Measurements from ENCODE around the gene C7orf25.
"Not testable (repeated sequence)": the region's sequence is repeated elsewhere in the genome, so short reads cannot be mapped to it uniquely, and the experiment has no call there.

C7orf25 gene

DNA sequence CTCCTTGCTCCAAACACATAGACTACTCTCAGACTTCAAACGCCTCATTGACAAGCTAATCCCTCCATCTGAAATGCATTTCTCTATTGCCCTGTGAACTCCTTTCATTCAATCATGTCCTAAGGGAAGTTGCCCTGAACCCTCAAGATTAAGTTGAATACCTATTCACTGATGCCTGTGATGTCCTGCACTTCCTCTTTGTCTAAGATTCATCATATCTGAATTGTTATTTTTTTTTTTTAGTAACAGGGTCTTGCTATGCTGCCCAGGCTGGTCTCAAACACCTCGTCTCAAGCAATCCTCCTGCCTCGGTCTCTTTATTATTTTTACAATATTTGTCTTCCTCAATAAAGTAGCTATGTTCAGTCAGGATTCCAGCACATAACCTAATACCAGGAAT, 16.9 kb upstream of the C7orf25 start:
- DNase-seq = no peak

DNA sequence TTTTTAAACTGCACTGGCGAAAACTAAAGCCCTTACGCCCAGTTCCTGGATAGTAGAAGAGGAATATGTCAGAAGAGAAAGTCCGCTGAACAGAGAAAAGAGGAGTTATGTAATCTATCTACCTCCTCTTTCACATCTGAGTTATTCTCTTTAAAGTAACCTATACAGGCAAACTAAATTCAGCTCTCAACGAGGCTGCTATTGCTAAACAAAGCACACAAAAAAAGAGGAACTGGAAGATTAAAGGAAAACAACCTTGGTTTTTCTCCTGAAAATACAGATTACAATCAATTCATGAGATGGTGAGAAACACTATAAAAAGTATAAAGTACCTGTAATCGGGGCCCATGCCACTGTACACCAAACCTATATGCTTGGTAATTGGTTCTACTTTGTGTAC, 14.3 kb upstream of the C7orf25 start:
- DNase-seq = no peak

DNA sequence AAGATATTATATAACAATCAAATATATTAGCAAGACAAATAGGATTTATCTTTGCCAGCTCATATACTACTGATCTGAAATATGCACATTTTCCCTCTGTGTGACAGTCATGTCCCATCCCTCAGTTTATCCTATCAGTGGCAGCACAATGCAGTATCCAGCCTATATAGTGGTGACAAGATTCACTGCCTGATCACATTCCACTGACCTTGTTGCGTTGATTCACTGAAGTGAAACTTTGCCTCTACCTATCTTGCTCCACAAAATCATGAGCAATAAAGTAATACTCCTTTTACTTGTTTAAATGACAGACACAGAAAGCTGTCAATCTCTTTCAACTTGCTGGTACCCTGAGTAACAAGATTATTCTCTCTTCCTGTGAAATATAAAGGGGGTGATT, 13.8 kb upstream of the C7orf25 start:
- DNase-seq = no peak

DNA sequence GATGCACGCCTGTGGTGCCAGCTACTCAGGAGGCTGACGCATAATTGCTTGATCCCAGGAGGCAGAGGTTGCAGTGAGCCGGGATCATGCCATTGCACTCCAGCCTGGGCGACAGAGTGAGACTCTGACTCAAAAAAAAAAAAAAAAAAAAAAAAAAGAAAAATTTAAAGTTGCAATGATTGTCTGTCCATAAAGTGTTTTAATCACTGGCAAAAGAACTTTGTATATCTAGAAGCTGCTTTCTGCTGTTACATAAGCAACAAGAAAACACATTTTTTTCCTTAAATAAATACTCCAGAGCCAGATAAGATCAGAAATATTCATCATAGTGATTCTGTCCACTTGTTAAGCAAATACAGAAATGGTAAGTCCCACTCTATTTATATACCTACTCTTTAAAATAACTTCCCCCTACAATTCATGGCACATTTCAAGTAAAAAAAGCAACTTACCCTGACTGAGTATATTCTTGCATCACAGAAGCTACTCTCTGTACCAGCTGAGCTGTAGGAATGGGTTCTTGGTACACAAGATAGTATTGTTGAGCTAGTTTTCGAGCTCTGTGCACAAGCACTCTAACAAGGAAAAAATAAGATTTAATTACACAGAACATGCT, 12.5 kb upstream of the C7orf25 start:
- no peak for DNase-seq

DNA sequence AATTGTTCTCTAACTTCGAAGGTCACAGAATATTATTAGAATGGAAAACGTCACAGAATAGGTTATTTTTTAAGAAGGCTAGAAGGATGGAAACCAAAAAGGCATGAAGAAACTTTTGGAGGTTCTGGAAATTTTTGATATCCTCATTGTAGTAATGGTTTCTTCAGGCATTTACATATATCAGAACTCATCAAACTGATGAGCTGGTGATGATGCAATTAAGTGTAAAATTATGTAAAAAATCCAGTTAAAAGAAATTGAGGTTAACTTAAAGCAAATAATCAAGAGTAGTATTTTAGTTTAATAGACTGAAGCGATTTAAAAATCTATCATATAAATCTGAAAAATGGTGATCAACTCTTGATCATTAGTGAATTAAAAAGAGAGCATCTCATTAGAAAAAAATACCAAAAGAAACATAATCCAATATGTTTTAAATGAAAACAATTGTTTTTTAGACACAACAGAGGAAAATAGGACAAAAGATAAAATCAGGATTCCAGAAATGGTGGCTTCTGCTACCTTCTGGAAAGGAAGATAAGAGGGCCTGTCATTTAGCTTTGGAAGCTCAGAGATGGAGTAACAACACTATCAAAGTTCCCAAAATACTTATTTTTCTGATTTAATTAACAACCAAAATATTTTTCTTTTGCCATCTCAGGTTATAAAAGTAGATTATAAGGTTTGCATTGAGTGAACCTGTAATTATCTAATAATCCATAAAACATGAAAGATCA, 10.3 kb upstream of the C7orf25 start:
- DNase-seq = no peak

DNA sequence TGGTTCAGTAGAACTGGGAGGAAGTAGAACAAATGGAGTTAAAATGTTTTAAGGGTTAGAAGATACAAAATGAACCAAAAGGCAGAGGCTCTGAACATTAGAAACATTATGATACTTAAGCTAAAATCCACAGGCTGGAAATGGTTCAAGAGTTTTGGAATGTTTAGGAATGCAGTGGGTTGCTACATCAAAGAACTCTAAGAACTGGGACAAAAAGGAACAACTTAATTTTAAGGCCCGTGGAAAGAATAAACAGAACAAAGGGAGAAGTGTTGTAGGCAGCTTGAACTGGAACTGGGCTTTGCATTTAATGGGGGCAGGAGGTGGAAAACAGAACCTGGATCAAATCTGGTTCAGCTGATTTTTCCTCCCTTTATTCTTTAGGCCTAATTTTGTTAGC, 3.5 kb upstream of the C7orf25 start:
- DNase-seq = no peak

GRCh38 chr7:42914421-42915045, 2.7 kb upstream of the C7orf25 start:
- no peak for DNase-seq

GRCh38 chr7:42914009-42914408, 2.1 kb upstream of the C7orf25 start:
- DNase-seq = no peak

DNA sequence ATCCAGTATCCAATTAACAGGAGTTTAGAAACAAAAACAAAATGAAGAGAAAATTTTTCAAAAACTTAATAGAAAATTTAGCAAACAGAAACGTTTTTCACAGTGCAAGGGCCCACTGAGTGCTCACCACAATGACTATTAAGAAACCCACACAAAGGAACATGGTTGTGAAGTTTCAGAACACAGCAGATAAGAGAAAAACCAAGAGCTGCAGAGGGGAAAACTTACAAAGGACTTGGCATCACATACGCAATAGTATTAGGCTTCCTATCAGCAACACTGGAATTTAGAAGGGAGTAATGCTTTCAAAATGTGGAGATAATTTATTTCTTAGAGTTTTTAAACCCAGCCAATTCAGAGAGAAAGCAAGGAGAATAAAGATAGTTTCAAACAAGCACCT, 1.7 kb upstream of the C7orf25 start:
- DNase-seq = no peak

DNA sequence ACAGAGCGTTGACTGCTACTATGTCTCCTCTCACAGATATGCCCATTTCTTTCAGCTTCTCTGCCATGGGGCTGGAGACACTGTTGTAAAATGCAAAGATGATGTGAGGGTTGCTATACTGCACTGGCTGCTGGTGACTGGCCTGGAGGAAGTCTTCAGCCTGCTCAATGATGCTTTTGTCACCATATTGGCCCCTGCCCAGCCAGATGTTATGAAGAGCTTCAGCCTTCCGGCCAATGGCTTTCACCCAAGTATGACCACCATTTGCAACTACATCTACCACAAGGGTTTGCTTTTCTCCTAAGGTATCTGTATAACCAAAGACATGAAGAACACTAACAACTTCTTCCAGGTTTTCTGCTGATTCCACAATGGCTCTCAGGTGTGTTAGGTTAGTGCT, 1.6 kb downstream of the C7orf25 start:
- DNase-seq = no peak

GRCh38 chr7:42907316-42907715, 4.6 kb downstream of the C7orf25 start:
- DNase-seq = no peak

DNA sequence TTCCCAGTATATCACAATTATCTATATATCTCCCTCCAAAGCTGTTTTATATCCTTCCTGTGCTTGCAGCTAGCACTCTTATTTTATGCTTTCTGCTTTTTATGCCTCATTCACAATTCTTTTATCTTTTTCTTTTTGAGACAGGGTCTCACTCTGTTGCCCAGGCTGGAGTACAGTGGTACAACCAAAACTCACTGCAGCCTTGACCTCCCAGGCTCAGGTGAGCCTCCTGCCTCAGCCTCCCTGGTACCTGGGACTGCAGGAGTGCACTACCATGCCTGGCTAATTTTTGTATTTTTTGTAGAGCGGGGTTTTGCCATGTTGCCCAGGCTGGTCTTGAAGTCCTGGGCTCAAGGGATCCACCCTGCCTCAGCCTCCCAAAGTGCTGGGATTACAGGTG, 5.7 kb downstream of the C7orf25 start:
- no peak for DNase-seq

DNA sequence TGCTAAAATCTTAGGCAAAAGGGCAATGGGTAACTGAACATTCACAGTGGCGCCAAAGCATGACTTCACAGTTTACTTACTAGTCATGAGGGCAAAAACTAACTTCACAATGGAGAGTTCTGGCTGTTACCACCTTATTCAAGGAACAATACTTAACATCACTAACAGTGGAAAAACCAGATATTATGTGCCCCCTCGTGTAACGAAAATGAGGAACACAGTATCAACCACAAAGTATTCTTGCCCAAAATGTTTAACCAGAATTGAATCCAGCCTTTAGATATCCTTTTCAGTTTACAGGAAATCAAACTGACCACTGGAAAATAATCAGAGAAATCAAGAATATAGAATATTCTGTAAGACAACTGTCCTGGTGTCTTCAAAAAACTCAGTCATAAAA, 9.5 kb downstream of the C7orf25 start:
- no peak for DNase-seq

- no peak for DNase-seq
Observed at GRCh38 chr7:42900842-42901241, 11.0 kb downstream of the C7orf25 start.

- DNase-seq = no peak
Observed at GRCh38 chr7:42893346-42894240, 18.3 kb downstream of the C7orf25 start.

DNA sequence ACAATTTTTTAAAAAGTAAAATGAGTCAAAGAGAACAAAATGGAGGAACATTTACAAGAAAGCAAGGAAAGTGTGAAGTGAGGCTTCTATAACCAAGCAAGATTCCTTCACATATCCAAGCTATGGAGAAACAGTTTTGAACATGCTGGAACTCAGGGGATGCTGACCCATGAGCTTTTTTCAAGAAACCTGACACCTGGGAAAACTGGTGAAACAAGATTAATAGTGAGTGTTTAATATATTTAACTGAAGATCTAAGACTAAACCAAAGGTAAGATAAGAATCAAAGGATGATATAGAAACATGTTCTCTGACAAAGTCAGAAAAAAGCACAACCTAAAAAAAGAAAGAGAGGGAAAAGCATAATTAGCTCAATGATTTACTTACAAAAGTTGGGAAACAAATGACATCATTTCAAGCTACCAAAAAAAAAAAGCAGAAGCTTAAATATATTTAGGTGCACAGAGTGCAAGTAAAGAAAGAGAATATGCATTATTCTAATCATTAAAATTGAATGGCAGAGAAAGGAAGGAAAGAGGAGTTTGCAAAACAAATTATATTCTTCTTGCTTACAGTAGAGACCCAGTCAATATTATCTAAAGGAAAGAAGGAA, 24.9 kb downstream of the C7orf25 start:
- DNase-seq = no peak

- no peak for DNase-seq
Observed at GRCh38 chr7:42886129-42886528, 25.7 kb downstream of the C7orf25 start.

DNA sequence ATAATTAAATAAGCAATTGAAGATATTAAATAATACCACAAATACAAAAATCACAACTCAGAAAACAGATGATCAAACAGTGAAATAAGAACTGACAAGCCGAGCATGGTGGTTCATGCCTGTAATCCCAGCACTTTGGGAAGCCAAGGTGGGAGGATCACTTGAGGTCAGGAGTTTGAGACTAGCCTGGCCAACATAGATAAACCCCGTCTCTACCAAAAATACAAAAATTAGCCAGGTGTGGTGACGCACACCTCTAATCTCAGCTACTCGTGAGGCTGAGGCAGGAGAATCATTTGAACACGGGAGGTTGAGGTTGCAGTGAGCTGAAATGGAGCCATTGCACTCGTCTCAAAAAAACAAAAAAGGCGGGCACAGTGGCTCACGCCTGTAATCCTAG, 26.7 kb downstream of the C7orf25 start:
- DNase-seq = not testable (repeated sequence)

- DNase-seq = no peak
Observed at GRCh38 chr7:42883950-42884349, 27.9 kb downstream of the C7orf25 start.

DNA sequence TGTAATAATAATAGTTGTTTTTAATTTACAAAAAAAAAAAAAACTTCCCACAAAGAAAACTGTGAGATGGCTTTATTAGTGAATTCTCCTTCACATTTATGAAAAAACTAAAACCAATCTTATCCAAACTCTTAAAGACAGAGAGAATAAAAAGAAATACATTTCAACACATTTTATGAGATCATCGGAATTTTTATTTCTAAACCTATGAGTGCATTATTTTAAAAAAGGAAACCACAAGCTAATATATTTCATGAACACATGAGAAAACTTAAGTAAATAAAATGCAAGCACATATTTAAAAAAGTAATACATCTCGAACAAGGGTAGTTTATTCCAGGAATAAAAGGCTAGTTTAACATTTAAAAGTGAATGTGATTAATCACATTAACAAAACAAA, 31.5 kb downstream of the C7orf25 start:
- no peak for DNase-seq

DNA sequence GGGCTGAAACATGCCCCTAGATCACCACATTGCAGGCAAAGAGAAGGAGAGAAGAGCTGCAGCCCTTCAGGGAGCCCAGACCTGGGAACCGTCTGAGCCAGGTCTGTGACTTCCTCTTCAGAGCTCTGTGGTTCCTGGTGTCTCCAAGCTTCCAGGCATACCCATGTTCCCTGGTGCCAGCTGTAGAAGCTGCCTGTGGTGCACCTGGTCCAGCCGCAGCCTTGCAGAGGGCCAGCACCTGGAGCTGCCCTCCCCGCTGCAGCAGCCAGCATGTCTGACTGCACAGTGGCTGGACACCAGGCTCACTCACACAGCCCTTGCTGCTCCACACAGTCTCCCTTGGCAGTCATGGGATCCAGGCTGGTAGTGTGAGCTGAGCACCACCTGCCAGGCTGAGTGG, 33.6 kb downstream of the C7orf25 start:
- DNase-seq = no peak

DNA sequence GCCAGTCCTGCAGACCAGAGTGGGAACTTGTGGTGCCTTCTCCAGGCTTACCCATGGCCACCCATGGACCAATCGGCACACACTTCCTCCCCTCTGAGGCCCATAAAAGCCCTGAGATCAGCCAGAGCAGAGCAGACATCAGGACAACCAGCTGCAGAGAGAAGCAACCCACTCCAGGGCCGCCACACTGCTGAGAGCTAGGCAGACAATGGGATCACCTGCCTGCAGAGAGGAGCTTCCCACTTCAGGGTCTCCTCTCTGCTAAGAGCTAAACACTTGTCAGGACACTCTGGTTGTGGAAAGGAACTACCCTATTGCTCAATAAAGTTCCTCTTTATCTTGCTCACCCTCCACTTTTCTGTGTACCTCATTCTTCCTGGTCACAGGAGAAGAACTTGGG, 34.0 kb downstream of the C7orf25 start:
- DNase-seq = no peak
